C4-2B (cell line): Measurements from ENCODE around the gene ZFY.

ENCODE experiments used
- H3K27ac ChIP-seq: fragments of 450-650 bp; 2 replicates; pipeline ENCODE4 v1.5.1; 2017
- CTCF ChIP-seq: fragments of 450-650 bp; conservative IDR thresholded peaks from 2 replicates; pipeline ENCODE4 v1.5.1; 2017; ENCODE audit warnings: mild to moderate bottlenecking
- ZFX ChIP-seq: fragments of 450-650 bp; IDR thresholded peaks from 2 replicates; pipeline ENCODE4 v1.6.1; 2017

ZFY gene

GRCh38 chrY:3023606-3024005, 88.4 kb downstream of the ZFY start:
- TF ChIP-seq ZFX (no peak), CTCF (no peak)
- no peak overlapping the region for H3K27ac ChIP-seq

GRCh38 chrY:3025357-3025756, 90.2 kb downstream of the ZFY start:
- H3K27ac ChIP-seq, result no peak overlapping the region
- TF ChIP-seq CTCF (no peak), ZFX (no peak)
